NCI-H2107 treated with DMSO at 0.1 percent for 48 hours (cell line): ENCODE results near the gene VSTM5.
A peak's percentile ranks its signal among the peaks of the same experiment; 100 is the strongest.
"Not testable (repeated sequence)": the region's sequence is repeated elsewhere in the genome, so short reads cannot be mapped to it uniquely, and the experiment has no call there.

Source experiments
- DNase-seq: peaks from one replicate; lab custom pipeline; 2025; ENCODE audit not compliant: unreplicated experiment; lab: John Stamatoyannopoulos, UW

VSTM5 gene, protein sequence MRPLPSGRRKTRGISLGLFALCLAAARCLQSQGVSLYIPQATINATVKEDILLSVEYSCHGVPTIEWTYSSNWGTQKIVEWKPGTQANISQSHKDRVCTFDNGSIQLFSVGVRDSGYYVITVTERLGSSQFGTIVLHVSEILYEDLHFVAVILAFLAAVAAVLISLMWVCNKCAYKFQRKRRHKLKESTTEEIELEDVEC

DNA sequence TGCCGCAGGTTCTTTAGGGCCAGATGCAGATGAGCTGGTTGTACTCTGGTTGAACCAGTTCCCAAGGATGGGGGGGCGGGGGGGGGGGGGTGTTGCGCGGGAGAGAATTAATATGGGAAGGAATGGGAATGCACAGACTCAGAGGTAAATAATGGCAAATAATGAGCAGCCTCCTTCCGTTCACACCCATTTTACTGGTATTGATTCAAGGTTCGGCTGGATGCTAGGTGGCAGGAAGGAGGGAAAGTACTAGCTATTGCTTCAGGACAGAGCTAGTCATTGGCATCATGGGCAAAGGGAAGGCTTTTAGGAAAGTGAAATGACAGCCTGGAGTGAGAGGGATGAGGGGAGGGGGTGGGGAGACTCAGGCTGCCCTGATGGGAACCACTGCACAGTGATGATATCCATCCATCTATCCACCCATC lies at the start of gene VSTM5:
Gene VSTM5, minus strand, starts transcription at position 25 of the 425 bp plus-strand sequence. CDS start 116 bp downstream, outside the sequence.
- no peak for DNase-seq

DNA sequence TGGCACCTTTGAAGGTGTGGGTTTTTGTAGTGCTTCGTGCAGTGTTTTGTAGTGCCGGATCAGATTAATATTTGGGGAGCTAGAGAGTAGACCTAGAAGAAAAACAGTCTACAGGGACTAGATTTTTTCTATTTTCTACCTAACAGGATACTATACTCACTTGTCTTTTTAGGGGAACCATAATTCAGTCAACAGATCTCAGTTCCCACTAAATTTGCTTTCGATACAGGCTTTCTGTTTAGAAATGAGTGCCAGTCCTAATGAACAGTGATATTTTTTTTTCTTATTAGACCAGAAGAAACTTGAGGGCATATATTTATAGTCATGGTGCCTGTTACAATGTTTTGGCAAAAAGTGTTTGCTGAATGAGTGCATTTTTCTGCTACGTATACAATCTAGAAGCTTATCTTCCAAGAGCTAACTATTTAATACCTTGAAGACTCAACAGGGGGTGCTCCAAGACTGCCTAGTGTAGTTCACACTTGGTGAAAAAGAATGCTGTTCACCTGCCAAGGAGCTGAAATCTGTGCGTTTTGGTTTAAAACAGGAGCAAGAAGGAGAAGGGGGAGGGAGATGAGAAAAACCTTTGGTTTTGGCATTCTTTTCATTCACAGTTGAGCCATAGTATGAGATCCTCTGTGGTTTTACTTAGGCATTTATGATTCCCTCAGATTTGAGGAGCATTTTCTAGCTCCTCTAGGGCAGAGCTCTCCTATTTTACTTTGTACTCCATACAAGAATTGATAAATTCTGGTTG lies 44.9 kb upstream of the VSTM5 start:
- DNase-seq: peak; percentile 28

DNA sequence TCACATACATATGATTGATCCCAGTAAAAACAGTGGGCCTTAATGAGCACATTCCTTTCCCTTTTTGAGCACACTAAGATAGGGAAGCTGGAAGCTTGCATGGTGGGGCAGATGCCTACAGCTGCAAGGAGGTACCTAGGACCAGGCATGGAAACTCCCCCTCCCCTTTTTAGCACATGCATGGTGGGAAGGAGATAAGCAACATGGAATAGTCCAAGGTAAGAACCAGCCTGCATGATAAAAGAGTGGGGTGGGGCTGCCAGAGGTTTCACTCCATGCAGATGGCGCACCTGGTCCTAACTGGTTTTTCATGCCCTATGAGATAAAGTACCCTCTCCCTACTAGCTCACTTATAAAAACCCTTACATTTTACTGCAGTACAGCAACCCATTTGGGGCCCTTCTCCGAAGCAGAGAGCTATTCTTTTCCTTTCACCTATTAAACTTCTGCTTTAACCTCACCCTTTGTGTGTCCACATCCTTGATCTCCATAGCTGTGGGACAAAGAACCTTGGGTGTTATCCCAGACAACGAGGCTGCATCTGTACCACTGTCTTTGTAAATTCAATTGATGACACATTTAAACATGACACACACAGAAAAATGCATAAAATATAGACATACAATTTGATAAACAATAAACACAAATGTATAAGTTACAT lies 40.1 kb upstream of the VSTM5 start:
- no peak for DNase-seq

DNA sequence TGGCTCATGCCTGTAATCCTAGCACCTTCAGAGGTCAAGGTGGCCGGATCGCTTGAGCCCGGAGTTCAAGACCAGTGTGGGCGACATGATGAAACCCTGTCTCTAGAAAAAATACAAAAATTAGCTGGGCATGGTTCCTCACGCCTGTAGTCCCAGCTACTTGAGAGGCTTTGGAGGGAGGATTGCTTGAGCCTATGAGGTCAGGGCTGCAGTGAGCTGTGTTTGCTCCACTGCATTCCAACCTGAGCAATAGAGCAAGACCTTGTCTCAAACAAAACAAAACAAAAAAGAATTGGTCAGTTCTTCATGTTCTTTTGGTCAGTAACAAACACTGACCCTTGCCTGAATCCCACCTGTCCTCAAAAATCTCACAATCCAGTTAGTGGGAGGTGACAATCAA lies 36.7 kb upstream of the VSTM5 start:
- DNase-seq: no peak

DNA sequence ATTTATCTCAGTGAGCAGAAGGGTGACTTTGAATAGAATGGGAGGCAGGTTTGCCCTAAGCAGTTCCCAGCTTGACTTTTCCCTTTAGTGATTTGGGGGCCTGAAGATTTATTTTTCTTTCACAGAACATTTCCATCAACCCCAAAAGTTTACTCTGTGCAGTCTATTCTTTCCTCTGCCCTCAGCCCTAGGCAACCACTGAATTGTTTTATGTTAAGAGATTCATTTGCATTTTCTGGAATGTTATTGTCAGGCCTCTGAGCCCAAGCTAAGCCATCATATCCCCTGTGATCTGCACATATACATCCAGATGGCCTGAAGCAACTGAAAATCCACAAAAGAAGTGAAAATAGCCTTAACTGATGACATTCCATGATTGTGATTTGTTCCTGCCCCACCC lies 28.7 kb upstream of the VSTM5 start:
- not testable (repeated sequence) for DNase-seq

DNA sequence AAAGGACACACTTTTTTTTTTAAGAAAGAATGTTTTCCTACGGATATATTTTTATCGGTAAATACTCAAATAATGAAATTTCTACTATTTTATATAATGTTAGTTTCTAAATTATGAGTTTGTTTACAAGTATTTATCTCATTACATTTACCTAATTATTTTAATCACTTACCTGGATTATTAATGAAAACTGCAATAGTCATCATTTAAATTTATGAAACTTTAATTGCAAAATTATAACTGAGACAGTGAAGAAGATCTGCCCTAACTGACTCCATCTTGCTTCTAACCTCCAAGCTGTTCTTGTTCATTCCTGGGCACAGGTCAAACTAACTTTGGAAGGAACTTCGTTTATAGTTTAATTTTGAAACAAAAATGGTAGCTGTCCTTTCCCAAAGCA lies 25.2 kb upstream of the VSTM5 start:
- no peak for DNase-seq

DNA sequence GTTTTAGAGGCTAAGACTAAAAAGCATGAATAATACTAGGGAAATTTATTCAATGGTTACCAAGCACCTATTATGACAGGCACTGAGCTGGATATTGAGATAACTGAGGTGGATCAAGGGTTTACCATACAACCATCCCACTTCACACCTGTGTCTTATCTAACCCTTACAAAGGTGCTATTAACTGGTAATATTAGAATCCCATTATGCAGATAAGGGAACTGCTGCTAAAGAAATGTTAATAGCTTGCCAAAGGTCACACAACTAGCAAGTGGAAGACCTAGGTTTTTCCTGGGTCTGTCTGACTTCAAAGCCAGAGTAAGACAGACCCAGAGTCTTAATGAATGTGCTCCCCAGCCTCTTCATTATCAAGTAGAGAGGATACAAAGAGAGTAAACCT lies 21.1 kb upstream of the VSTM5 start:
- no peak for DNase-seq

DNA sequence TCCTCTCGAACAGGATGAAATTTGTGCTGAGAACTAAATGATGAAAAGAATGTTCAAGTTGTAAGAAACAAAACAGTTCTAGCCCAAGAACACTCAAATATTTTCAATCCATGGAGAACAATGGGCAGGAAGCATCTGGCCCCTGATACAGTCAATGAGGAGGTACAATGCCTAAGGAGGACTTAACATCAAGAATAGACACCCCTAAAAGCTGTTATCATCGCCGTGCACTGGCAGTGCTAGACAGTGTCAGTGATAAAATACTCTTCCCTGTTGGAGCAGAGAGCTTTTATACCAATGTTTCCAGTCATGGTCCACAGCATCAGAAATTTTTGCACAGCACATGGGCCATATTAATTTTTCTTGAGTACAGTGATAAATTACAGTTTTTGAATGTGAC lies 20.2 kb upstream of the VSTM5 start:
- no peak for DNase-seq

DNA sequence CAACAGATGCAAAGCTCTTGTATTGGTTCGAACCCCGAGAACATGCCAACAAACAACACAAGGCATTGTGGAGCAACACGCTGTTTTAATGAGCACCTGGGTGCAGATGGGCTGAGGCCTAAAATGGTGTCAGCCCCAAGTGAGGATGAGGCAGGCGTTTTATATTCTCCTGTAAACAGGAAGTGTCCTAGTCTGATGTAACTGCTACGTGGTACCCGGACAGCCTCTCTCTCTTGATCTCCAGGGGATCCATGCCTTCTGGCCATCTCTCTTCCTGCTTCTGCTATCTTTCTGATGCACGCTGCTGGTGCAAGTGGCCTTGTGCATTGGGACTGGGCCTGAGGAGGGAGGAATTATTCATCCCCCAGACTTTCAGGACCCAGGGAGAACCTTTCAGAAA lies 19.4 kb upstream of the VSTM5 start:
- DNase-seq: no peak

DNA sequence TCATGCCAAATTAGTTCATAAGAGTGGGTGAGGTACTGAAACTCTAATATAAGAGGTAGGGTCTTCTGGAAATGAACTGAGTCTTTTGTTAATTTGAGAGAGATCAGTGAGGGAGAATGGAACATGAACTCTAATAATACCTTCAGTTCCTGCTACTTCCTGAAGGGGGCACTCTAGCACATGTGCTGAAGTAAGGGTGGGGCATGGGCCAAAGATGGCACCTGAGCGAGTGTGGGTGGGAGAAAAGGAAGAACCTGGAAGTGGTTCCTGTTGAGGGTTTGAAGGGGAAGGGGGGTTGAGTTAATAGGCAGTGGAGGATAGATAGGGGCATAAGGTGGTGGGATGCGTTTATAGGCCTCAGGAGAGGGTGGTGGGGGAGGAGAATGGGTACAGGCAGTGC lies 18.0 kb upstream of the VSTM5 start:
- DNase-seq: not testable (repeated sequence)

DNA sequence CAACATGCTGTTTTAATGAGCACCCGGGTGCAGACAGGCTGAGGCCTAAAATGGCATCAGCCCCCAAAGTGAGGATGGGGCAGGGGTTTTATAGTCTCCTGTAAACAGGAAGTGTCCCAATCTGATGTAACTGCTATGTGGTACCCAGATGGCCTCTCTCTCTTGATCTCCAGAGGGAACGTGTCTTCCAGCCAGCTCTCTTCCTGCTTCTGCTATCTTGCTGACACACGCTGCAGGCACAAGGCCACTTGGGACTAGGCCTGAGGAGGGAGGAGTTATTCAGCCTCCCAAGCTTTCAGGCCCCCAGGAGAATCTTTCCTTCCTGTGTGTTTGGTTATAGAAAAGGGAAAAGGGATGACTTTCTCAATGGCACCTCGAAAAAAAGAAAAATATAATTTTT lies 11.4 kb upstream of the VSTM5 start:
- DNase-seq: no peak

DNA sequence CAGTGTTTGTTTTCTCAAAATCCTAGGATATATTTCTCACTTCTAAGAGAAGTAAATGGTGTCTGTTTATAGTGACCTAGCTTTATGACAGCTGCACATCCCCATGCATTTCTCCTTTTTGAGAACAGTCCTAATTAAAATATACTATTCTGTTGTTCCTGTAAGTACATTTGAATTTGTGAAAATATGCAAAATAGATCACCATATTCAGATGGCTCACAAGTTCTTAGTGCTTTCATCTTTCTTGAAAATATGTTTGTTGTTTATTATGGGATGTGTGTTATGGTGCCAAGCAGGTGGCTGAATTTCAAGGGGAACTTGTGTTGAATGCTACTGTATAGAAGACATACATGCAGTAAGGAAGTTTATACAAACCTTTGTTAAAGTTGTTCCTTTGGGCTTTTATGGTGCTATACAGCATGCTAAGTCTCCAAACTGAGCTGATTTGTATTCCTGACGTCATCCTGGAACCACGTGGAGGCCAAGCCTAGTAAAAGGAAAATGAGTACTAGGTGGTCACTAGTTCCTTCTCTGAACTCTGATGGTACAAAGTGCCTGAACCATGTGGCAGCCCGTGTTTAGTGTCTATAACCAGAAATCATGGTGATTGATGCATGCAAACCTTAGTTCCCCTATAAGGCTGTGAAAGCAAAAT lies 7.8 kb upstream of the VSTM5 start:
- DNase-seq: no peak

DNA sequence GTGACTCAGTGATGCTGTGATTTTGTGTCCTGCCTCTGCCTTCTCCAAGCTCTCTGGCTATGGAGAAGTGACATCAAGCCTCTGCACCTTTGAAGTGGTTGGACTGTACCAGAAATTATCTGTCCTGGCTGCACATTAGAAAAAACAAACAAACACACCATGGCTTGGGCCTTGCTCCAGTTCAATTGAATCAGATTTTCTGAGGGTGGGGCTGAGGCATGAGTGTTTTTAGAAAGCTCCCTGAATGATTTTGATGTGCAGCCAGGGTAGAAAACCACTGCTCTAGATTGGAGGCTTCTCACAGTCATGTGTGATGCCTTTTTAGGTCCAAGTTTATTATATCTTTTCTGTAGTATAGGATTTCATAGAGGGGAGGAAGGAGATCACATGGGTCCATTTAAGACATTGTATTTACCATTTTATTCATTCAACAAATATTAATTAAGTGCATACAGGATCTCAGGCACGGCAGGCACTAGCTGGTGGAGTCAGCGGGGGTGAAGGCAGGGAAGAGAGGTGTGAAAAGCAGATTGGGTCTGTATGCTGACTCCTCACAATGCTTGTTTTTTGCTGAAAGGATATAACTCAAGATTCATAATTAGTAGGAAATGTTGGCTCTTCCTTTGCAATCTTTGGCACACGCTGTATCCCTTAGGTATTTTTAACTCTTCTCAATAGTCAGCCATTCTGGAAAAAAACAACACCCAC lies 7.1 kb upstream of the VSTM5 start:
- DNase-seq: peak; percentile 6

DNA sequence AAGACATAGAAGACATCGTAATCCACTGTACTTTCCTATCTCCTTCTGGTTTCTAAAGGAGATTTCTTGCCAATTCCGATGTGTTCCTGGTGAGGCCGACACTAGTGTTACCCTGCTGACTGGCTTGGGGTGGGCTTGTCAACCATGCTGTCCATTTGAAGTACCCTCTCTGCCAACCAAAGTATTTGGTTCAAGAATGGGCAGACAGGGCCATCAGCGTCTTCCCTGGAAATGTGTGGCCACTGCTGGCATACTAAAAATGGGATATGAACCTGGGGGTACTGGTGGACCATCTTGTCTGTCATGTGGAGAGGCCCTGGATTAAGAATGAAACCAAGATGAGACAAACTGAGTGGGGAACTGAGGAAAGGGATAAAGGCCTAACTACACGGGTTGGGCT lies 1.8 kb upstream of the VSTM5 start:
- no peak for DNase-seq

DNA sequence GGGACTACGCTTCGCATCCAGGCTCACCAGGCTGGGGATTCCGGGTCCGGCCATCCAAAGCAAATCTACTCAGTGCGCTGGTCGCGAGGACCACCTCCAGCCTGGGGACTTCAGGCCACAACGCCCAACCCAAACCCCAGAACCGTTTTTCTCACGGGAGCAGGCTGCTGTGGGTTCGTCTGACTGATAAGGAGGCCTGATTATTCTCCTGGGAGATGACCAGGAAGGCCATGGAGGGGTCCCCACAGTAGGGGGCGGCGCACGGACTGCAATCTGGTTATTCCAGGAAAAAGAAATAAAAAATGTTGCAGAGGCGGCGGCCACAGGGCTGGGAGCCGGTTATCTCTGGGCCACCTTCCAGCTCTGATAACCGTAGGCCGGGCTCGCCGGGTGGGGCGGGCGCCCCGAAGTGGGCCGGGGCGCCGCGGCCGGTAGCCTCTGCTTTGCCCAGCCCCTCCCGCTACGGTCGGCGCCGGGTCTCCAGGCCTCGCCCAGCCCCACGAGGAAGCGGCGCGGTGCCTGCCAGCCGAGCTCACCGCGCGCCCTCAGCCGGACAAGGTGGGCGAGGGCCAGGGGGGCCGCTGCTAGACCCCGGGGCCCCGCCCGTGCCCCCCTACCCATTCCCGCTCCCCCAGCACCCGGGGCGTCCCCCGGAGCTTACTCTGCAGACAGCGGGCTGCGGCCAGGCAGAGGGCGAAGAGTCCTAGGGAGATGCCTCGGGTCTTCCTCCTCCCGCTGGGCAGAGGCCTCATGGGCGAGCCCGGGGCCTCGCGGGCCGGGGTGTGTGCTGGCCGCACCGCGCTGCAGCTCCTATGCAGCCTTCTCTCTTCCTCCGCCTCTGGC lies 446 bp downstream of the VSTM5 start:
- no peak for DNase-seq

DNA sequence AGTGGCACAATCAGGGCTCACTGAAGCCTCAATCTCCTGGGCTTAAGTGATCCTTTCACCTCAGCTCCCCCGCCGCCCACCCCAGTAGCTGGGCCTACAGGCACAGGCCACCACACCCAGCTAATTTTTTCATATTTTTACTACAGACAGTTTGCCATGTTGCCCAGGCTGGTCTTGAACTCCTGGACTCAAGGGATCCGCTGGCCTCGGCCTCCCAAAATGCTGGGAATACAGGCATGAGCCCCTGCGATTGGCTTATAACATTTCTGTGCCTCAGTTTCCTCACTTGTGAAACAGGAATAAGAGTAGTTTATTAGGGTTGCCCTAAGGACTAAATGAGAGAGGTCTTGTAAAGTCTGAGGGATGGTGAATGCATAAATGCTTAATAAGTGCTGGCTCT lies 1.2 kb downstream of the VSTM5 start:
- no peak for DNase-seq

DNA sequence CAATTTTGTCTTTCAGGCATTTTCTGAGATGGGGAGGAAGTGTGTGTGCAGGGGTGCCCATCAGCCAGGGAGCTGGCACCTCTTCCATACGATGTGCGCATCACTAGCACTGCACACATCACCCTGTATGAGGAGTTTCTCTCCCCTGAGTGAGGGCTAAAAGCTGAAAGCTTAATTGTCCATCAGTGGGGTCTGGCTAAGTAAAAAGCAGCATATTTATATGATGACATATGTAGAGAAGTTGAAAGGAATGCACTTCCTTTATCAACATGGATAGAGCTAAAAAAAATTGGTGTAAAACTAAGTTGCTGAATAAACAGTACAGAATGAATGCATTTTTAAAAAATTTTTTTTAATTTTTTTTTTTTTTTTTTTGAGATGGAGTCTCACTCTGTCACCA lies 4.0 kb downstream of the VSTM5 start:
- DNase-seq: no peak

DNA sequence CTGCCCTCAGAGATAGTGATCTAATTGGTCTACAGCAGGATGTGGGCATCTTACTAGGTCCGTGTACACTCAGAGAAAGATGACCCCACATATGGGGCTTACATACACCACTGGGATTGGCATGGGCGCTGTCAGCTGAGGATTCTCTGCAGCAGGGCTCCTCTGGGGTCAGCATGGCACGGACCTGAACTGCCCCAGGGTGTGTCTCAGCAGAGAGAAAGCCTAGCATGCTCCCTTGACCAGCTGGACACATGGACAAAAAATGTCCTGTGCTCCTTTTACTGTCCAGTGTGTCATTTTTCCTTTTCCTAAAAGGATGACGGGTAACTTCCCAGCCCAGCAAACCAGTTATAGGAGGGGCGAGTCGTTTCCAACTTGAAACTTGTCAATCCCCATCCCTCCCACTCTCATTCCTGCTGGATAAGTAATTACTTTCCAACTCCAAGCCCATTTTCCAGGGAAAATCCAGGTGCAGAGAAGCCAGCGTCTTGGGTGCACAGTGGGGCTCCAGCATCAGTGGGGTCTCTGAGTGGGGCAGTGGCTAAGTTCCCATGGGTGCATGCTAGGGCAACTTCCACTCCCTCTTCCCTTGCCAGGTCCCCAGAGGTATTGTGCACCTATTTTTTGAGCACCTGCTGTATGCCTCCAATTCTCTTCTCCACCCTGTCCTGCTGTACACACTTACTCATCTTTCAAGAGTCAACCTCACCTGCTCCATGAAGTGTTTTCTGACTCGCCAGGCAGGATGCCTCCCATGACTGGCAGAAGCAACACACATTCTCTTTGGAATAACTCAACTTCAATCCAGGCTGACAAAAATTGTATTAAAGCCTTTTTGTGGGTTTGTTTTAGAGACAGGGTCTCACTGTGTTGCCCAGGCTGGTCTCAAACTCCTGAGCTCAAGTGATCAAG lies 5.0 kb downstream of the VSTM5 start:
- no peak for DNase-seq

DNA sequence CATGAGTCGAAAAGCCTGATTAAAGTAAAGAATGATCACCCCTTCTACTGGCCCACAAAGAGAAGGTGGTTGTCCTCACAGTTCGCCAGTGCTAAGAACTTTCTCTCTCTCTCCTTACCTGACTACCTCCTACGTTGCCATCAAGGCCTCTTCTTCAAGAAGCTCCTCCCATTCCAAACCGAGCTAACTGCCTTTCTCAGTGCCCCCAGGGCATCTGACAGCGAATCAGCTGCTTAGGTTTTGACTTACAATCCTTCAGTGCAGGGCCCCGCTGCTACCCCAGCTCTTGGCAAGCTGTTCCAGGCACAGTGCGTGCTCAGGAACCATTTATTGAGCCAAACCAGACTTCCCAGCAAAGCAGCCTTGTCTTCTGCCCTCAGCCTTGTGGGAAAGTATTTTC lies 5.8 kb downstream of the VSTM5 start:
- DNase-seq: no peak
